DMS114 treated with DMSO at 0.1 percent for 48 hours (cell line): ENCODE measurements around the gene ZSWIM8.

Experiments
- DNase-seq: peaks from one replicate; lab custom pipeline; 2025; ENCODE audit not compliant: unreplicated experiment; lab: John Stamatoyannopoulos, UW

Gene ZSWIM8

GRCh38 chr10:73796766-73797165, 11.4 kb downstream of the ZSWIM8 start:
- no peak for DNase-seq

- no peak for DNase-seq
Observed at GRCh38 chr10:73797324-73798025, 12.1 kb downstream of the ZSWIM8 start.

- no peak for DNase-seq
Observed at GRCh38 chr10:73798087-73798486, 12.7 kb downstream of the ZSWIM8 start.

GRCh38 chr10:73798927-73799560, 13.6 kb downstream of the ZSWIM8 start:
- DNase-seq = no peak

GRCh38 chr10:73799899-73800559, 14.6 kb downstream of the ZSWIM8 start:
- no peak for DNase-seq

- no peak for DNase-seq
Observed at GRCh38 chr10:73800560-73801252, 15.3 kb downstream of the ZSWIM8 start.

- no peak for DNase-seq
Observed at GRCh38 chr10:73801253-73801590, 15.8 kb downstream of the ZSWIM8 start.

- no peak for DNase-seq
Observed at GRCh38 chr10:73802276-73802991, 17.0 kb downstream of the ZSWIM8 start.

GRCh38 chr10:73803680-73804286, 18.4 kb downstream of the ZSWIM8 start:
- DNase-seq = no peak

GRCh38 chr10:73806176-73806950, 21.0 kb downstream of the ZSWIM8 start:
- no peak for DNase-seq

GRCh38 chr10:73807471-73807870, 22.1 kb downstream of the ZSWIM8 start:
- no peak for DNase-seq

- no peak for DNase-seq
Observed at GRCh38 chr10:73808021-73808815, 22.8 kb downstream of the ZSWIM8 start.

GRCh38 chr10:73809061-73809818, 23.8 kb downstream of the ZSWIM8 start:
- no peak for DNase-seq

- DNase-seq = no peak
Observed at GRCh38 chr10:73810358-73810734, 24.9 kb downstream of the ZSWIM8 start.

GRCh38 chr10:73810735-73811465, 25.5 kb downstream of the ZSWIM8 start:
- no peak for DNase-seq

- DNase-seq = no peak
Observed at GRCh38 chr10:73812657-73813056, 27.3 kb downstream of the ZSWIM8 start.

GRCh38 chr10:73813333-73813732, 27.9 kb downstream of the ZSWIM8 start:
- DNase-seq = no peak
